H1 (cell line): ENCODE measurements around the gene KLHL40. TPM values are rescaled to one million over a fixed set of nuclear protein-coding genes. Genes with fewer than 3 reads are reported as not detected.

Experiments used
- EP300 ChIP-seq, 2 experiments: IDR thresholded peaks; 1 replicate in 1 of 2; 2 replicates in 1 of 2; pipeline ENCODE4 v1.6.1; 2011 to 2012; ENCODE audit warnings: low read depth in 2 of 2, low read length in 2 of 2, mild to moderate bottlenecking in 2 of 2, borderline replicate concordance in 1 of 2, inconsistent platforms in 1 of 2, moderate library complexity in 1 of 2
- FOSL1 ChIP-seq: IDR thresholded peaks from 2 replicates; pipeline ENCODE4 v1.6.1; 2011; ENCODE audit warnings: mild to moderate bottlenecking, low read depth, low read length, moderate library complexity; ENCODE audit not compliant: insufficient read depth
- RXRA ChIP-seq: IDR thresholded peaks from 2 replicates; pipeline ENCODE4 v1.6.1; 2011; ENCODE audit warnings: low read depth, mild to moderate bottlenecking, low read length, moderate library complexity; ENCODE audit not compliant: insufficient read depth
- polyA plus RNA-seq, 7 experiments: library from polyadenylated mRNA; depleted of rRNA in 3 of 7; stranded (reverse) in 5 of 7; unstranded in 2 of 7; fragments of >200 nt in 5 of 7; fragments of 200-250 nt in 2 of 7; gene quantifications; 1 replicate in 5 of 7; 2 replicates in 1 of 7; 4 replicates in 1 of 7; pipeline versions ENCODE4 v1.2.1 to v1.2.3, GENCODE V29; 2011 to 2013; ENCODE audit warnings: missing spikeins in 2 of 7, mixed read lengths in 2 of 7
- total RNA-seq: library from RNA; stranded (reverse); fragmentation: NEBNext Ultra II Directional; extraction: Animal tissue kit (Norgen Biotek cat#: 25700); gene quantifications from 2 replicates; pipeline ENCODE4 v1.2.1, GENCODE V29; 2021

The KLHL40 gene
- total and polyA plus RNA-seq, 2 of the 8 experiments (the other 6 are each of a cell fraction or from before 2014, with no cell fraction given): 0.02 TPM; not detected in 1

- TF ChIP-seq EP300 (IDR thresholded peaks at IDR 0.05; ENCODE audit: borderline replicate concordance in 1 of 2, low read depth in 2 of 2, low read length in 2 of 2) (no peak), RXRA (no peak), FOSL1 (no peak)
- TF ChIP-seq, all 59 proteins: peak for 0
Observed at GRCh38 chr3:42713747-42714146, 28.4 kb downstream of the KLHL40 start (continued).
